GM12892 (cell line): ENCODE results near the gene LY6G6F.

Experiments
- POLR2AphosphoS5 ChIP-seq: IDR thresholded peaks from 2 replicates; pipeline ENCODE4 v1.6.1; 2011; ENCODE audit warnings: low read depth, low read length, control low read depth
- TAF1 ChIP-seq: IDR thresholded peaks from 2 replicates; pipeline ENCODE4 v1.6.1; 2011; ENCODE audit warnings: low read depth, mild to moderate bottlenecking, control low read depth, low read length, borderline replicate concordance

GRCh38 chr6:31725502-31726350 is 19.1 kb downstream of the LY6G6F start:
- TF ChIP-seq TAF1 (no peak), POLR2AphosphoS5 (no peak)
